HEK293 (cell line): ENCODE results near the gene FRMD4A.

Source experiments
- CTCF ChIA-PET: fragments of 350-600 bp; formaldehyde crosslinking; extraction: SDS; loops from one replicate; lab custom pipeline; 2021; ENCODE audit warnings: antibody characterized with exemption; lab: Yijun Ruan, JAX
- POLR2A ChIA-PET: fragments of 300-600 bp; formaldehyde crosslinking; extraction: SDS; loops from one replicate; lab custom pipeline; 2020; ENCODE audit warnings: antibody characterized with exemption, inconsistent platforms; lab: Yijun Ruan, JAX
- H3K27ac ChIP-seq: fragments of 200-500 bp; sonication (Bioruptor generic); 2 replicates; pipeline ENCODE4 v1.5.1; 2014; ENCODE audit warnings: low read depth, low read length, control low read depth, inconsistent platforms; ENCODE audit errors: extremely low read depth
- H3K36me3 ChIP-seq, 2 experiments: fragments of 200-500 bp in 1 of 2; sonication (Bioruptor generic) in 1 of 2; 1 replicate in 1 of 2; 2 replicates in 1 of 2; pipeline ENCODE4 v1.5.1; 2014 to 2017; ENCODE audit warnings: inconsistent platforms in 2 of 2, low read length in 2 of 2; ENCODE audit not compliant: control insufficient read depth in 2 of 2, insufficient read depth in 1 of 2
- H3K4me1 ChIP-seq: fragments of 200-500 bp; sonication (Bioruptor generic); 2 replicates; pipeline ENCODE4 v1.5.1; 2014; ENCODE audit warnings: mild to moderate bottlenecking, low read length, inconsistent platforms; ENCODE audit not compliant: control insufficient read depth, insufficient read depth
- H3K4me3 ChIP-seq: 2 replicates; pipeline ENCODE4 v1.5.1; 2011; ENCODE audit warnings: low read depth, mild to moderate bottlenecking, control low read depth, low read length, moderate library complexity
- H3K9me3 ChIP-seq: fragments of 200-500 bp; sonication (Bioruptor generic); 2 replicates; pipeline ENCODE4 v1.5.1; 2014; ENCODE audit warnings: low read depth, low read length, inconsistent platforms; ENCODE audit not compliant: control insufficient read depth, insufficient read depth
- BCL11A ChIP-seq: fragments of 450-650 bp; formaldehyde crosslinking; IDR thresholded peaks from 2 replicates; pipeline ENCODE4 v1.5.1; 2016; ENCODE audit warnings: low read depth, missing biosample characterization, missing genetic modification characterization
- GLI2 ChIP-seq: fragments of 450-650 bp; formaldehyde crosslinking; IDR thresholded peaks from 2 replicates; pipeline ENCODE4; 2017; ENCODE audit warnings: missing biosample characterization, missing genetic modification characterization, low read depth, borderline replicate concordance
- KLF16 ChIP-seq: fragments of 450-650 bp; formaldehyde crosslinking; IDR thresholded peaks from 2 replicates; pipeline ENCODE4 v1.5.1; 2017; ENCODE audit warnings: missing biosample characterization, missing genetic modification characterization
- MYNN ChIP-seq: fragments of 450-650 bp; formaldehyde crosslinking; IDR thresholded peaks from 2 replicates; pipeline ENCODE4 v1.5.1; 2016; ENCODE audit warnings: missing biosample characterization, missing genetic modification characterization, borderline replicate concordance
- OSR2 ChIP-seq: fragments of 450-650 bp; formaldehyde crosslinking; IDR thresholded peaks from 2 replicates; pipeline ENCODE4 v1.5.1; 2016; ENCODE audit warnings: missing biosample characterization, missing genetic modification characterization
- SALL2 ChIP-seq: fragments of 450-650 bp; formaldehyde crosslinking; IDR thresholded peaks from 2 replicates; pipeline ENCODE4 v1.5.0; 2017; ENCODE audit warnings: missing biosample characterization, mild to moderate bottlenecking, missing genetic modification characterization, borderline replicate concordance
- SCRT2 ChIP-seq: fragments of 450-650 bp; formaldehyde crosslinking; IDR thresholded peaks from 2 replicates; pipeline ENCODE4 v1.5.1; 2016; ENCODE audit warnings: missing biosample characterization, missing genetic modification characterization
- SP7 ChIP-seq: fragments of 450-650 bp; formaldehyde crosslinking; IDR thresholded peaks from 2 replicates; pipeline ENCODE4 v1.5.1; 2016; ENCODE audit warnings: missing biosample characterization, missing genetic modification characterization
- ZNF174 ChIP-seq: fragments of 450-650 bp; formaldehyde crosslinking; IDR thresholded peaks from 2 replicates; pipeline ENCODE4 v1.5.0; 2017; ENCODE audit warnings: missing biosample characterization, mild to moderate bottlenecking, missing genetic modification characterization
- ZNF239 ChIP-seq: fragments of 450-650 bp; formaldehyde crosslinking; IDR thresholded peaks from 2 replicates; pipeline ENCODE4 v1.5.1; 2016; ENCODE audit warnings: missing biosample characterization, missing genetic modification characterization
- ZNF266 ChIP-seq: fragments of 450-650 bp; formaldehyde crosslinking; IDR thresholded peaks from 2 replicates; pipeline ENCODE4 v1.5.1; 2016; ENCODE audit warnings: missing biosample characterization, missing genetic modification characterization, low read depth
- ZNF292 ChIP-seq: fragments of 450-650 bp; formaldehyde crosslinking; IDR thresholded peaks from 2 replicates; pipeline ENCODE4 v1.5.1; 2016; ENCODE audit warnings: low read depth, missing biosample characterization, missing genetic modification characterization, borderline replicate concordance
- ZNF391 ChIP-seq: fragments of 450-650 bp; formaldehyde crosslinking; IDR thresholded peaks from 2 replicates; pipeline ENCODE4 v1.5.1; 2016; ENCODE audit warnings: low read depth, missing biosample characterization, missing genetic modification characterization, borderline replicate concordance
- ZNF501 ChIP-seq: fragments of 450-650 bp; formaldehyde crosslinking; IDR thresholded peaks from 2 replicates; pipeline ENCODE4 v1.5.1; 2016; ENCODE audit warnings: missing biosample characterization, missing genetic modification characterization
- ZNF544 ChIP-seq: fragments of 450-650 bp; formaldehyde crosslinking; IDR thresholded peaks from 2 replicates; pipeline ENCODE4 v1.5.0; 2017; ENCODE audit warnings: missing biosample characterization, missing genetic modification characterization
- ZNF561 ChIP-seq: fragments of 450-650 bp; IDR thresholded peaks from 2 replicates; pipeline ENCODE4 v1.5.1; 2018; ENCODE audit warnings: missing biosample characterization, missing genetic modification characterization, borderline replicate concordance
- ZNF792 ChIP-seq: fragments of 450-650 bp; formaldehyde crosslinking; IDR thresholded peaks from 2 replicates; pipeline ENCODE4 v1.5.1; 2016; ENCODE audit warnings: missing biosample characterization, missing genetic modification characterization
- ZSCAN30 ChIP-seq: fragments of 450-650 bp; IDR thresholded peaks from 2 replicates; pipeline ENCODE4 v1.5.1; 2018; ENCODE audit warnings: missing biosample characterization, mild to moderate bottlenecking, missing genetic modification characterization, moderate library complexity
- TF ChIP-seq, protein P1 (sequence below): fragments of 450-650 bp; formaldehyde crosslinking; IDR thresholded peaks from 2 replicates; pipeline ENCODE4 v1.5.1; 2017; ENCODE audit warnings: missing biosample characterization, missing genetic modification characterization
- TF ChIP-seq, protein P2 (sequence below): fragments of 450-650 bp; formaldehyde crosslinking; IDR thresholded peaks from 2 replicates; pipeline ENCODE4 v1.5.1; 2016; ENCODE audit warnings: missing biosample characterization, missing genetic modification characterization
- TF ChIP-seq, protein P3 (sequence below): fragments of 450-650 bp; formaldehyde crosslinking; IDR thresholded peaks from 2 replicates; pipeline ENCODE4 v1.5.1; 2016; ENCODE audit warnings: missing biosample characterization, missing genetic modification characterization
- TF ChIP-seq, protein P4 (sequence below): fragments of 450-650 bp; formaldehyde crosslinking; IDR thresholded peaks from 2 replicates; pipeline ENCODE4 v1.5.1; 2016; ENCODE audit warnings: missing biosample characterization, missing genetic modification characterization
- TF ChIP-seq, protein P5 (sequence below): IDR thresholded peaks from 2 replicates; pipeline ENCODE4 v1.6.1; 2011; ENCODE audit warnings: mild to moderate bottlenecking, low read depth, low read length, borderline replicate concordance
- TF ChIP-seq, protein P6 (sequence below): fragments of 450-650 bp; formaldehyde crosslinking; IDR thresholded peaks from 2 replicates; pipeline ENCODE4 v1.5.1; 2017; ENCODE audit warnings: missing biosample characterization, mild to moderate bottlenecking, missing genetic modification characterization, moderate library complexity

Gene FRMD4A

DNA sequence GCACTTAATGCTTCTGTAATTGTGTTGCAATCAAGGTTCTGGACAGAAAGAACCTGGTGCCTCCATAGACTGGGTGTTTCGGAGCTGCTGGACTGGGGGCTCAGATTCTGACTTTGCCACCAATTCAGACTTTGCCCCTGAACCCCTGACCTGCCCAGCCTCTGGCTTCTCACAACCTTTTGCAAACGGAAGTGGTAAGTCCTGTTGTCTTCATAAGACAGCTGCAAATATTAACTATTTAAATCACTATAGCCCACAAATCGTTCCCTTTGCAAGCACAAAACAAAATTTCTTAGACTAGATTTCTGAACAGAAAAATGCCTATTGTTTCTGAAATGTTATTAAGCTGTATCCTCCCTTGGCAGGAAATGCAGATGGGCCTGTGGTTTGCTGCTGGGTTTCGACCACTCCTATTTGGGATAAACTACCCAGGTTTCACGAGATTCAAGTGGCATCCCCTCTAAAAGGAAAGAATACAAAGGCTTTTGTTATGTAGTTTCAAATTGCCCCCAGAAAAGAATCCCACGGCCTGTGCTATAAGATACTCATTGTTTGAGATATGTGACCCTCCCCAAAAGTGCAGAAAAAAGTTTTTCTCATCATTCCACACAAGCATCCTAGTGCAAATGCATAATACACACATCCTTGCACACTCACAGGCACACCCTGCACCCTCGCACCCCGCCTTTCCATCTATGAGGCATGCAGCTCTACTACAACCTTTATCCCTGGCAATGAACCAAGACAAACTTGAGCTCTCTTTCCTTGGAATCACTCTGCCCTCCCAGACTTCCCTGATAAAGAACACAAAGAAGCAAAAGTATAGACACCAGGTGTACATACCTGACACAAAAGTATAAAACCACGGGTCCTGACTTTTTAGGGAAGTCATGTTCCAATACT is 534.8 kb downstream of the FRMD4A start:
- H3K9me3 ChIP-seq, result no peaks in the 10 kb centered on the region

DNA sequence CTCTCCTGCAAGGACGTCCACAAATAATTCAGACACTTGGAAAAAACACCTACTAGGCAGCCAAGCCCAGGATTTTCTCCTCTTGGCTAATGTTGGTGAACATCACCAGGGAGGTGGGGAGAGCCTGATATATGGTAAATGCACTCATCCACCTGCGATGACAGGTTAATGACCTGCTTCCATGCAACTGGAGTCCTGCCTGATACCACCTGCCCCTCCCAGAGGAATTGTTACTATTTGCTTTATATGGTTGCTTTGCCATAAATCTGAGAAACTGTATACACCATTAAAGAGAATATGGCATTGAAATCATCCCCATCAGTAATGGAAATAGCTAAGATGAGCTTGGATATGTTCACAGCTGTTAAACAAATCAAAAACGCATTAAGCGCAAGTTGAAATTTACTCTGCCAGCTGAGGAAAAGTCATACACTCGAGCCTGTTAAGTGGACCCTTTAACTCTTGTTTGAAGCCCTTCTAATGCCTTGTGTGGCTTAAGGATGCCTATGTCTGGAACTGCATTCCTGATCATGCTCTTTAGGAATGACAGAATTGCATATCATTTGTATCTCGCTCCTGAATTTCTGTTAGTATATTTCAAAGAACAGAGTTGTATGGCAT is 535.6 kb downstream of the FRMD4A start:
- TF ChIP-seq, protein P1, sequence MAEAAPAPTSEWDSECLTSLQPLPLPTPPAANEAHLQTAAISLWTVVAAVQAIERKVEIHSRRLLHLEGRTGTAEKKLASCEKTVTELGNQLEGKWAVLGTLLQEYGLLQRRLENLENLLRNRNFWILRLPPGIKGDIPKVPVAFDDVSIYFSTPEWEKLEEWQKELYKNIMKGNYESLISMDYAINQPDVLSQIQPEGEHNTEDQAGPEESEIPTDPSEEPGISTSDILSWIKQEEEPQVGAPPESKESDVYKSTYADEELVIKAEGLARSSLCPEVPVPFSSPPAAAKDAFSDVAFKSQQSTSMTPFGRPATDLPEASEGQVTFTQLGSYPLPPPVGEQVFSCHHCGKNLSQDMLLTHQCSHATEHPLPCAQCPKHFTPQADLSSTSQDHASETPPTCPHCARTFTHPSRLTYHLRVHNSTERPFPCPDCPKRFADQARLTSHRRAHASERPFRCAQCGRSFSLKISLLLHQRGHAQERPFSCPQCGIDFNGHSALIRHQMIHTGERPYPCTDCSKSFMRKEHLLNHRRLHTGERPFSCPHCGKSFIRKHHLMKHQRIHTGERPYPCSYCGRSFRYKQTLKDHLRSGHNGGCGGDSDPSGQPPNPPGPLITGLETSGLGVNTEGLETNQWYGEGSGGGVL (tag by site-specific recombination), result no peak
- TF ChIP-seq MYNN (tag by site-specific recombination) (no peak), SALL2 (no peak), ZNF561 (tag by site-specific recombination) (no peak), OSR2 (tag by site-specific recombination) (peak; percentile 64), ZNF792 (tag by site-specific recombination) (0 out of 2 replicates have a peak, but pooled peaks have one; percentile 39), ZNF239 (tag by site-specific recombination) (no peak)
- TF ChIP-seq, protein P2, sequence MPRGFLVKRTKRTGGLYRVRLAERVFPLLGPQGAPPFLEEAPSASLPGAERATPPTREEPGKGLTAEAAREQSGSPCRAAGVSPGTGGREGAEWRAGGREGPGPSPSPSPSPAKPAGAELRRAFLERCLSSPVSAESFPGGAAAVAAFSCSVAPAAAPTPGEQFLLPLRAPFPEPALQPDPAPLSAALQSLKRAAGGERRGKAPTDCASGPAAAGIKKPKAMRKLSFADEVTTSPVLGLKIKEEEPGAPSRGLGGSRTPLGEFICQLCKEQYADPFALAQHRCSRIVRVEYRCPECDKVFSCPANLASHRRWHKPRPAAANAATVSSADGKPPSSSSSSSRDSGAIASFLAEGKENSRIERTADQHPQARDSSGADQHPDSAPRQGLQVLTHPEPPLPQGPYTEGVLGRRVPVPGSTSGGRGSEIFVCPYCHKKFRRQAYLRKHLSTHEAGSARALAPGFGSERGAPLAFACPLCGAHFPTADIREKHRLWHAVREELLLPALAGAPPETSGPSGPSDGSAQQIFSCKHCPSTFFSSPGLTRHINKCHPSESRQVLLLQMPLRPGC (tag by site-specific recombination), result no peak
- TF ChIP-seq, protein P3, sequence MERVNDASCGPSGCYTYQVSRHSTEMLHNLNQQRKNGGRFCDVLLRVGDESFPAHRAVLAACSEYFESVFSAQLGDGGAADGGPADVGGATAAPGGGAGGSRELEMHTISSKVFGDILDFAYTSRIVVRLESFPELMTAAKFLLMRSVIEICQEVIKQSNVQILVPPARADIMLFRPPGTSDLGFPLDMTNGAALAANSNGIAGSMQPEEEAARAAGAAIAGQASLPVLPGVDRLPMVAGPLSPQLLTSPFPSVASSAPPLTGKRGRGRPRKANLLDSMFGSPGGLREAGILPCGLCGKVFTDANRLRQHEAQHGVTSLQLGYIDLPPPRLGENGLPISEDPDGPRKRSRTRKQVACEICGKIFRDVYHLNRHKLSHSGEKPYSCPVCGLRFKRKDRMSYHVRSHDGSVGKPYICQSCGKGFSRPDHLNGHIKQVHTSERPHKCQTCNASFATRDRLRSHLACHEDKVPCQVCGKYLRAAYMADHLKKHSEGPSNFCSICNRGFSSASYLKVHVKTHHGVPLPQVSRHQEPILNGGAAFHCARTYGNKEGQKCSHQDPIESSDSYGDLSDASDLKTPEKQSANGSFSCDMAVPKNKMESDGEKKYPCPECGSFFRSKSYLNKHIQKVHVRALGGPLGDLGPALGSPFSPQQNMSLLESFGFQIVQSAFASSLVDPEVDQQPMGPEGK, result no peak
- no peak overlapping the region for H3K4me3 ChIP-seq
- H3K4me1 ChIP-seq, result peaks cover 9% of the 10 kb centered on the region
- ChIA-PET POLR2A (no interaction called here), CTCF (interaction anchor here (0.6 to 0.7 kb wide), 2 partner anchors 83 to 132 kb away, joined by 3 read pairs; no protein-coding TSS in a partner anchor)
- H3K9me3 ChIP-seq, result no peaks in the 10 kb centered on the region
- H3K36me3 ChIP-seq, result peaks cover 0 to 4% of the 10 kb centered on the region in 2 experiments; a peak in 1 of 3 replicates
- H3K27ac ChIP-seq, result no peak overlapping the region

More for the DNA sequence above, 534.8 kb downstream of the FRMD4A start:
- no peak overlapping the region for H3K4me3 ChIP-seq
- ChIA-PET POLR2A (no interaction called here), CTCF (interaction anchor here (0.7 kb wide), 1 partner anchor 84 kb away, joined by 3 read pairs; no protein-coding TSS in a partner anchor)
- TF ChIP-seq ZNF174 (tag by site-specific recombination) (no peak), KLF16 (tag by site-specific recombination) (no peak), ZNF266 (no peak), SCRT2 (tag by site-specific recombination) (no peak), ZNF391 (no peak), BCL11A (tag by site-specific recombination) (no peak), ZNF292 (tag by site-specific recombination) (no peak), ZNF544 (tag by site-specific recombination) (no peak), ZNF792 (tag by site-specific recombination) (no peak), GLI2 (tag by site-specific recombination) (no peak), ZSCAN30 (tag by site-specific recombination) (no peak), ZNF501 (tag by site-specific recombination) (no peak), SP7 (tag by site-specific recombination) (no peak)
- TF ChIP-seq, protein P4, sequence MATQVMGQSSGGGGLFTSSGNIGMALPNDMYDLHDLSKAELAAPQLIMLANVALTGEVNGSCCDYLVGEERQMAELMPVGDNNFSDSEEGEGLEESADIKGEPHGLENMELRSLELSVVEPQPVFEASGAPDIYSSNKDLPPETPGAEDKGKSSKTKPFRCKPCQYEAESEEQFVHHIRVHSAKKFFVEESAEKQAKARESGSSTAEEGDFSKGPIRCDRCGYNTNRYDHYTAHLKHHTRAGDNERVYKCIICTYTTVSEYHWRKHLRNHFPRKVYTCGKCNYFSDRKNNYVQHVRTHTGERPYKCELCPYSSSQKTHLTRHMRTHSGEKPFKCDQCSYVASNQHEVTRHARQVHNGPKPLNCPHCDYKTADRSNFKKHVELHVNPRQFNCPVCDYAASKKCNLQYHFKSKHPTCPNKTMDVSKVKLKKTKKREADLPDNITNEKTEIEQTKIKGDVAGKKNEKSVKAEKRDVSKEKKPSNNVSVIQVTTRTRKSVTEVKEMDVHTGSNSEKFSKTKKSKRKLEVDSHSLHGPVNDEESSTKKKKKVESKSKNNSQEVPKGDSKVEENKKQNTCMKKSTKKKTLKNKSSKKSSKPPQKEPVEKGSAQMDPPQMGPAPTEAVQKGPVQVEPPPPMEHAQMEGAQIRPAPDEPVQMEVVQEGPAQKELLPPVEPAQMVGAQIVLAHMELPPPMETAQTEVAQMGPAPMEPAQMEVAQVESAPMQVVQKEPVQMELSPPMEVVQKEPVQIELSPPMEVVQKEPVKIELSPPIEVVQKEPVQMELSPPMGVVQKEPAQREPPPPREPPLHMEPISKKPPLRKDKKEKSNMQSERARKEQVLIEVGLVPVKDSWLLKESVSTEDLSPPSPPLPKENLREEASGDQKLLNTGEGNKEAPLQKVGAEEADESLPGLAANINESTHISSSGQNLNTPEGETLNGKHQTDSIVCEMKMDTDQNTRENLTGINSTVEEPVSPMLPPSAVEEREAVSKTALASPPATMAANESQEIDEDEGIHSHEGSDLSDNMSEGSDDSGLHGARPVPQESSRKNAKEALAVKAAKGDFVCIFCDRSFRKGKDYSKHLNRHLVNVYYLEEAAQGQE (tag by site-specific recombination), result no peak
- TF ChIP-seq, protein P5, sequence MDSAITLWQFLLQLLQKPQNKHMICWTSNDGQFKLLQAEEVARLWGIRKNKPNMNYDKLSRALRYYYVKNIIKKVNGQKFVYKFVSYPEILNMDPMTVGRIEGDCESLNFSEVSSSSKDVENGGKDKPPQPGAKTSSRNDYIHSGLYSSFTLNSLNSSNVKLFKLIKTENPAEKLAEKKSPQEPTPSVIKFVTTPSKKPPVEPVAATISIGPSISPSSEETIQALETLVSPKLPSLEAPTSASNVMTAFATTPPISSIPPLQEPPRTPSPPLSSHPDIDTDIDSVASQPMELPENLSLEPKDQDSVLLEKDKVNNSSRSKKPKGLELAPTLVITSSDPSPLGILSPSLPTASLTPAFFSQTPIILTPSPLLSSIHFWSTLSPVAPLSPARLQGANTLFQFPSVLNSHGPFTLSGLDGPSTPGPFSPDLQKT, result no peak
- TF ChIP-seq, protein P6, sequence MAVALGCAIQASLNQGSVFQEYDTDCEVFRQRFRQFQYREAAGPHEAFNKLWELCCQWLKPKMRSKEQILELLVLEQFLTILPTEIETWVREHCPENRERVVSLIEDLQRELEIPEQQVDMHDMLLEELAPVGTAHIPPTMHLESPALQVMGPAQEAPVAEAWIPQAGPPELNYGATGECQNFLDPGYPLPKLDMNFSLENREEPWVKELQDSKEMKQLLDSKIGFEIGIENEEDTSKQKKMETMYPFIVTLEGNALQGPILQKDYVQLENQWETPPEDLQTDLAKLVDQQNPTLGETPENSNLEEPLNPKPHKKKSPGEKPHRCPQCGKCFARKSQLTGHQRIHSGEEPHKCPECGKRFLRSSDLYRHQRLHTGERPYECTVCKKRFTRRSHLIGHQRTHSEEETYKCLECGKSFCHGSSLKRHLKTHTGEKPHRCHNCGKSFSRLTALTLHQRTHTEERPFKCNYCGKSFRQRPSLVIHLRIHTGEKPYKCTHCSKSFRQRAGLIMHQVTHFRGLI (tag by site-specific recombination), result no peak
- no peak overlapping the region for H3K27ac ChIP-seq
- H3K36me3 ChIP-seq, result peaks cover 0 to 4% of the 10 kb centered on the region in 2 experiments; a peak in 1 of 3 replicates
- peaks cover 9% of the 10 kb centered on the region for H3K4me1 ChIP-seq
